Stimulated activated CD4-positive, alpha-beta T cell treated with anti-CD3 and anti-CD28 coated beads, TNF-alpha, amount 100 ng/mL, for 48 hours (primary cell): ENCODE results near the gene GLP2R.

Experiments
- DNase-seq, 3 donors: peaks; one replicate each; pipeline ENCODE4 v3.0.0-alpha.2; 2020; ENCODE audit warnings: low read depth in 3 of 3

The GLP2R gene

DNA sequence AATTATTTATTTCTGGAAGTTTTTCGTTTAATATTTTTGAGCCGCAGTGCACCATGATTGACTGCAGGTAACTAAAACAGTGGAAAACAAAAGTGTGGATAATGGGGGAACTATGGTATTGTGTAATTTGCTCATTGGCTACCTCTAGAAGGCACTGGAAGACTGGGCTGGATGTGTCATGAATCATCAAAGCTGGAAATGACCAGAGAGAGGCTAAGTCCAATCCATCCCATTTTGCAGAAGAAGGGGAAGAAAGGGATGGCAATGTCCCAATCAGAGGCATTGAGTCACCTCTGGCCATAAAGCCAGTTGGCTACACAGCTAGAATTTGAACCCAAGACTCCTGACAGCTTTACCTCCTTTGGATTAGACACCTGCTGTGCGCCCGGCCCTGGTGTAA lies 29.3 kb downstream of the GLP2R start:
- DNase-seq: no peak

DNA sequence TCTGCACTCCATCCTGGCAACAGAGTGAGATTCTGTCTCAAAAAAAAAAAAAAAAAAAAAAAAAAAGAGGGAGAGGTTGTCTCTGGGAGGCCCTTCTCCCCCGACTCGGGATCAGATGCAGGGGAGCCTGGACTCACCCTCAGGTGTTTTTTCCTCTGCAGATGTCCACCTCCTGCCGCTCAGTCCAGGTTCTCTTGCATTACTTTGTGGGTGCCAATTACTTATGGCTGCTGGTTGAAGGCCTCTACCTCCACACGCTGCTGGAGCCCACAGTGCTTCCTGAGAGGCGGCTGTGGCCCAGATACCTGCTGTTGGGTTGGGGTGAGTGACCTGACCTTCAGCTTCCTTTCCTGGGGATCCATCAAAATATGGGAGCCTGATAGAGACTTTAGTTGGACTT lies 34.1 kb downstream of the GLP2R start:
- no peak for DNase-seq

GRCh38 chr17:9860851-9861250 lies 35.1 kb downstream of the GLP2R start:
- DNase-seq: no peak

- no peak for DNase-seq
These were observed 36.5 kb downstream of the GLP2R start for GRCh38 chr17:9862220-9862619.

DNA sequence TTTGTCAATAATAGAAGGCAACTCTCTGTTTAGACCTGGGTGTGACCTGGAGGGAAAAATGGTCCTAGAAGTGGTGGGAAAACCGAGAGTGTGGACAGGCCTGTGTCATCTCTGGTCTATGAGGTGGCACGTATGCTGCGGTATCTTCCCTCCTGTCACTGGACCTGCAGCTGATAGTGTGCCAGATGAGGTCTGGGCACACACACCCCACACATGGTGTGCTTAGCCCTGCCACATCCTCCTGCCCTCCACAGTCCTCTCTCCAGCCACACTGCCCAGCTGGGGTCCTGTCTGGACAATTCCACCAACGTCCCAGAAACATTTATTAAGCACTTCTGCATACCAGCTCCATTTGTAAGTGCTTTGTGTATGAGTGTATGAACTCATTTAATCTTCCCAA lies 37.2 kb downstream of the GLP2R start:
- no peak for DNase-seq

DNA sequence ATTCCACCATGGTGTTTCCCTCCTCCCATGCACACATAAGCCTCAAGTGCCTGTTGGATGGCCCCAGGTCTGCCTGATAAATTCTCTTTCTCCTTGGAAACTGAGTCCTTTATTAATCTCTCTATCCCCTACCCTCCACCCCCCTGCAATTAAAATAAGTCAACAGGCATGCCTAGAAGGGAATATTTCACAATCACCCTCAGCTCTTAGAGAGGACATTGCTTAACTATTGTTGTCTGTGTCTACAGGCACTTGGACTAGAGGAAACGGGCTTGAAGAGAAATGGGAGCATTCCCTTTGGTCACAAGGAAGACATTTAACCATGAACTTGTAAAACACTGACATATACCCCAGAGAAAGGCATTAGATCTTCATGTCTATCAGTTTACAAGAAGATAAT lies 39.9 kb downstream of the GLP2R start:
- no peak for DNase-seq

- no peak for DNase-seq
These were observed 42.8 kb downstream of the GLP2R start for GRCh38 chr17:9868552-9868951.

- no peak for DNase-seq
These were observed 47.1 kb downstream of the GLP2R start for GRCh38 chr17:9872852-9873251.

DNA sequence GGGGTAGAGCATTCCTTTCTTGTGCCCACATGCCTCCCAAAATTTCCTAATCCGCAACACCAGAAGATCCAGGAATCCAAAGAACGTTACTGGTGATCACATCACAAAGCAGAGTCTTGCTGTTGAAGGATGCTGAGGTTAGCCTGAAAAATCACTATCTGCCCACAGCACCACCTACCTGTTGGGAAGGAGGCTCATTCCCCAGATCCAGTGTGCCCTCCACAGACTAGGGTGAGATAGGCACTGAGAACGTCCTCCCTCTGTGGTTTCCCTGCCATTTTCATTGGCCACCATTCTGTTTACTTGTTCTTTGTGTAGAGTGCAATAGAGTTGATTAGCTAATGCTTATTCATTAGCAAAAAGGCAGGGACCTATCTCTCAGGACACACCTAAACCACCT lies 49.0 kb downstream of the GLP2R start:
- DNase-seq: no peak

DNA sequence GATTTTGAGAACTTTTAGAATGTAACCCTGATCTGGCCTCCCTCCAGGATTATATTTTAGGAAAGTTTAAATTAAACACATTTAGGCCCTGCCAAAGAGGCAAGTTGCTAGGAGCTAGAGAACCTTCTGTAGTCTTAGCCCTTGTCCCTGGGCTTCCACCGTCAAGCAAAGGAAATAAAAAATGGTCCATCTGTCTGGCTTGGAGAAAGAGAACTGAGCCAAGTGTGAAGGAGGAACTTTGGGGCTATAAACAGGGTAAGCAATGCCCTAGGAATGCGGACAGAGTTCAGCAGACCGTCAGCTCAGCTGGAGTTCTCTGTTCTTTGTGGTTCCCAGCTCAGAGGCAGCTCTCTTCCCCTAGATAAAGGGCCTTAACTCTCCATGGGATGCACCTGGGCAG lies 49.7 kb downstream of the GLP2R start:
- DNase-seq: no peak

DNA sequence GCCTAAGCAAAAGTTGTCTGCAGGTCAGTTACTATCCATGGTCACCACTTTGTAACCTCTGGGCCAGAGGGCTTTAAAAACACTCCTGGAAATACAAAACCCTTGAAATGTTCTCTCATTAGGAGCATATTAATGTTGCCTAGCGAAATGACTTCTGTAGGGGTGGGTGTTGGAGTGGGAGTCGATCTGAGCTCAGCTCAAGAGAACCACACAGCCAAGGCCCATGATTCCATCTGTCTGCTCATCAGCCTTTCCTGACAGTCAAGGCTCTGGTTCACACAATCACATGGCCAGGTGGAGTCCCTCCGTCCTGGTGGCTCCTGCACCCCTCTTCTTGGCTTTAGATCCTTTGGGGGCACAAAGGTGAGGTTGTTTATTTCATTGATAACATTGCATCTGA lies 52.6 kb downstream of the GLP2R start:
- DNase-seq: no peak

DNA sequence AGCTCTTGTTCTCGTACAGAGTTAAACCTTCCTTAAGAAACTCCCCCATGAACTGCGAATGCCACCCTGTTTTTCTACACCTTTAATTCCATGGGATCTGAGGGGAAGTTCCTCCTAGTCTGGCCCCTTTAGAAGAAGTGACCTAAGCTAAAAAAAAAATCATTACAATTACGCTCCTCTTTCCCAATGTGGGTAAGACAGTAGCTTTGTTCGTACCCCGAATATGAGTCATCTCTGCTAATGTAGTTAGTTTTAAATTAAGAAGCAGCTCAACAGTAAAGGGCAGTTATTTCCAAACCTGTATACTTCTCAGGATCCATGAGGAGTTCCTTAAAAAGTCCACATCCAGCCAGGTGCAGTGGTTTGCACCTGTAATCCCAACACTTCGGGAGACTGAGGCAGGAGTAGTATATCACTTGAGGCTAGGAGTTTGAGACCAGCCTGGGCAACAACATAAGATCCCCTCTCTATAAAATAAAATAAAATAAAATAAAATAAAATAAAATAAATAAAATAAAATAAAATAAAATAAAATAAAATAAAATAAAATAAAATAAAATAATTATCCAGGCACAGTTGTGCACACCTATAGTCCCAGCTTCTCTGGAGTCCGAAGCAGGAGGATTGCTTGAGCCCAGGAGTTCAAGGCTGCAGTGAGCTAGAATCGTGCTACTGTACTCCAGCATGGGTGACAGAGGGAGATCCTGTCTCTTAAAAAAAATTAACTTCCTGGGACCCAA lies 53.2 kb downstream of the GLP2R start:
- no peak for DNase-seq

DNA sequence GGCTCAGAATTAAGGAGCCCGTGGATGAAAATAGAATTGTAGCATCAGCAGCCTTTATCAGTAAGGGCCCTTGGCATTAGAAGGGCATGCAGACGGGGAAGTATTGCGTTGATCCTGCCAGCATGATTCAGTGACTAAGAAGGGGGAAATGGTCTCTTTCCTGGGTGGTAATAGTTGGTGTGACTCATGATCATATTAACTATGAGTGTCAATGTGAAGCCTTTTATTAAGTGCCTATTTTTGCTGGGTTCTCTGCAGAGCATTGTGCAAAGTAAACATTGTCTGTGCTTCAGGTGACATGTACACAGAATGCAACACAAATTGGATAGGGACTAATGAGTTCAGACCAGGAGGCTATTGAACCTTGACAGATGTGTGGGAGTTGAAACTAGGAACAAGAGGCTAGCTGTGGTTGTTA lies 54.9 kb downstream of the GLP2R start:
- no peak for DNase-seq

DNA sequence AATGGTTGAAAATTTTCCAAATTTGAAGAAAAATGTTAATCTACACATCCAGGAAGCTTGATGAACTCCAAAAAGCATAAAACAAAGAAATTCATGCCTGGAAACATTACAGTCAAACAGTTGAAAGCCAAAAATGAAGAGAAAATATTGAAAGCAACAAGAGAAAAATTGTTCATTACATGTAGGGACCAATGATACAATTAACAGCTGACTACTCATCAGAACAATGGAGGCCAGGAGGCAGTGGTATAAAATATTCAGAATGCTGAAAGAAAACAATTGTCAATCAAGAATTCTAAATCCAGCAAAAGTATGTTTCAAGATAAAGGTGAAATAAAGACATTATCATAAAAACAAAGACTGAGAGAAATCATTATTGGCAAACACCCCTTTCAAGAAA lies 57.7 kb downstream of the GLP2R start:
- DNase-seq: no peak

DNA sequence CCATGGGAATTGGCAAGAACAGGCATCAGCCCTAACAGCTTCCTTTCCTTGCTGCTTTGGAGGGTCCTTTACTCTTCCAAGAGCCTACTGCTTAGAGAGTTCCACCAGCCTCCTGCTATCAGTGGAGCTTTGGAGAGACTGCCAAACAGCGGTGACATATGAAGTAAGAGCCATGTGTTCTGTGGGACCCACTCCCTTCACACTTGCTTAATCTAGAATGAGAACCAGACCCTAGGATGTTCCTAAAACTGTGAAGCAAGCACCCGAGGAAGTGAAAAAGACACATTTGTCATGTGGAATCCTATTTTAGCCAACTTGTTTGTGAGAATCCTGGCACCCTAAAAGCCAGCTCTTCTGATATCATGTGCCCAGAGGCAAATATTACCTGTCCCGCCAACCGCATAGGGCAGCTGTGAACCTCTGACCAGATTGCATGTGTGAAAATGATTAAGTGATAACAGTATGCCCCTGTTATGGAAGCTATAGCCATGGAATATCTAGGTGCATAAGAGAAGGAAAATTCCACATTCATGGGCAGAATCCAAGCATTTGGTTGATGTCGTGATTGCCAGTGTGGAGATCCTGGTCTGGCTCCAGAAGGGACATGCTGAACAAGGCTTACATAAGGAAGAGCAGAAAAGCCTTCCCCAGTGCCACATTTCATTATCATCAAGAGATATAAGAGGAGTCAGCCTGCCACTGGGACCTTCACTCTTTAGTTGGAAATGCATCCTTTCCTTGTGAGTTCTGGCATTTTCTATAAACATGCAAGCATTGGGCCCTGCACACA lies 60.6 kb downstream of the GLP2R start:
- DNase-seq: no peak

- no peak for DNase-seq
These were observed 61.8 kb downstream of the GLP2R start for GRCh38 chr17:9887508-9887907.

DNA sequence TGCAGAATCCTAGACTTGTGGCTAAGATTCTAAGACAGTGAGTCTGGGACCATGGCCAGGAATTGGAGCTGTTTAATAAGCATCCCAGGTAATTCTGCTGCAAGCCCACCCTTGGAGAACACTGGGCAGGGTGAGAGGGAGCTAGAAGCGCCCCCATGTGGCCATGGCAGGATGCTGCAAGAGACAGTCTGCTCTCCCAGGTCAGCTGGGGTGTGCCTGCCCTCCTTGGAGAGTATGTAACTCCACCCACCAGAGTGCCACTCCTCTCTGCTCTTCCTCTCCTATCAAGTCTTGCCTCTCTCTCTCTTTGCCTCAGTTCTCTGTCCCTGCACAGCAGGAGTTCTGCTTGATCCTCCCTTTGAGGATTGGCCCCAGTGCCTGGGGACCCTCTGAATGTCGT lies 64.4 kb downstream of the GLP2R start:
- DNase-seq: no peak

- DNase-seq: no peak
These were observed 67.8 kb downstream of the GLP2R start for GRCh38 chr17:9893411-9894012.

DNA sequence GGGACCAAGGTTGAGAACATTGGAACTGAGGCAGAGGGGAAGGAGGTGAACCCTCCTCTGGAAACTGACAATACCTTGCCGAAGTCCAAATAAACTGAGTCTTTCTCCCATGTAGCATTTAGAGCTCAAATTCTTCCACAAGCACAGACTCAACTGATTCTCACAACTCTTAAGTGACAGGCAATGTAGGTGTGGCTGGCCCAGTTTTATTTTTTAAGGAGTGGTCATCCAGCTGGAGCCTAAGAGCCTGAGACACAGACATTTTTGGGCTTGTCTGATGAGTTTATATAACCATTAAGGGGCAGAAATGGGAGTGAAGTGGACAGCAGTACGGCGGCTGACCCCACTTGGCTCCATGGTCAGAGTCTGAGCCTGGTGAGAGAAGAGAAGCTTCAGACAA lies 68.5 kb downstream of the GLP2R start:
- no peak for DNase-seq

- DNase-seq: no peak
These were observed 70.2 kb downstream of the GLP2R start for GRCh38 chr17:9895923-9896322.

DNA sequence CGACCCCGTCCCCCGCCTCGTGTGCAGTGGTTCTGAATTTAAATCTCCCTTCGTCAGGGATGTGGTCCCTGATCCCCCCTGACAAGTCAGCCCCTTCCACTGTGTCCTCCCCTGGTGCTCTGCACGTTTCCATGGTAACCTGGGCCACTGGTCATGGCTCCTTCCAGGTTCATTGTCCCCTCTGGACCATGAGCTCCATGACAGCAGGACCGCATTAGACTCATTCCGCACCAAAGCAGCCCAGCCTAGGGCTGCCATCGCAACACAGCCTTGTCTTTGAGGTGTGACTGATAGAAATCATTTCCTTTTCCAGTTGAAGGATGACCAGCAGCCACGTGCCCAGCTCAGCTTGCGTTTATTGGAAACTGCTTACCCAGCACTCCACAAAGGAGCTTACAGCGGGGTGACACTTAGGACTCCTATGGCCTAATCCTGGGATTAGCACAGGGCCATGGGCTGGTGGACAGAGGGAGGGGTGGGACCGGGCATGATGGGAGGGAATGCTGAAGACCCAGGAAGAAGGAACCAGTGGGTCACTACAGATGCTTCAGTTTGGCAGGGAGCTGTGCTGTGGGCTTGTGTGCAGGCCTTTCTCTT lies 71.7 kb downstream of the GLP2R start:
- no peak for DNase-seq

GRCh38 chr17:9898812-9899211 lies 73.1 kb downstream of the GLP2R start:
- DNase-seq: no peak
